Upper lobe of left lung (tissue), 6 donors: ENCODE measurements around the gene TCF7. TPM values are rescaled to one million over a fixed set of nuclear protein-coding genes. Genes with fewer than 3 reads are reported as not detected.

Experiments
- ATAC-seq, 2 donors: fragments of 200-7000 bp; cut with Tn5 transposase; one replicate each; pipeline ENCODE4 v1.9.1; 2022; ENCODE audit warnings: mild to moderate bottlenecking in 2 of 2, moderate library complexity in 2 of 2; ENCODE audit not compliant: low FRiP score in 2 of 2
- DNase-seq, 2 donors: peaks; one replicate each; pipeline ENCODE4 v3.0.0-alpha.2; 2019 to 2020
- H3K27ac ChIP-seq, 4 donors: fragments of 200-600 bp; sonication (generic); one replicate each; pipeline ENCODE4 v1.5.1; 2016 to 2019
- H3K27me3 ChIP-seq, 4 donors: fragments of 200-600 bp; sonication (generic); one replicate each; pipeline ENCODE4 v1.5.1; 2017 to 2019
- H3K36me3 ChIP-seq, 4 donors: fragments of 200-600 bp; sonication (generic); one replicate each; pipeline ENCODE4 v1.5.1; 2016 to 2019
- H3K4me1 ChIP-seq, 4 donors: fragments of 200-600 bp; sonication (generic); one replicate each; pipeline ENCODE4 v1.5.1; 2018 to 2019
- H3K4me3 ChIP-seq, 4 donors: fragments of 200-600 bp; sonication (generic); one replicate each; pipeline ENCODE4 v1.5.1; 2017 to 2019; ENCODE audit warnings: mild to moderate bottlenecking in 2 of 4, moderate library complexity in 1 of 4
- H3K9me3 ChIP-seq, 4 donors: fragments of 200-600 bp; sonication (generic); one replicate each; pipeline ENCODE4 v1.5.1; 2018 to 2019
- EP300 ChIP-seq, 4 donors: sonication (generic); formaldehyde crosslinking; IDR thresholded peaks; one replicate each; pipeline ENCODE4 v1.5.1; 2017; ENCODE audit warnings: antibody characterized with exemption in 4 of 4, control low read depth in 2 of 4
- POLR2A ChIP-seq, 4 donors: fragments of 450-650 bp; IDR thresholded peaks; one replicate each; pipeline ENCODE4 v1.5.1; 2016 to 2017; ENCODE audit warnings: antibody characterized with exemption in 4 of 4, mild to moderate bottlenecking in 2 of 4
- POLR2AphosphoS5 ChIP-seq, 2 donors: sonication (generic); formaldehyde crosslinking; IDR thresholded peaks; one replicate each; pipeline ENCODE4 v1.5.1; 2017; ENCODE audit warnings: antibody characterized with exemption in 2 of 2
- WGBS, 2 donors: methylation state at CpG; one replicate each; pipeline ENCODE4 v1.1.5; 2017 to 2018; 5-methylcytosine and 5-hydroxymethylcytosine counted together
- total RNA-seq, 6 donors: library from RNA; depleted of rRNA in 4 of 6; stranded (reverse); fragments of >200 nt in 4 of 6; gene quantifications; one replicate each; pipeline versions ENCODE4 v1.1.0 to v1.2.1, GENCODE V29; 2016 to 2021
- TF ChIP-seq, protein P1 (sequence below), 6 experiments: fragments of 450-650 bp in 4 of 6; fragments of 200-600 bp in 2 of 6; sonication (generic) in 2 of 6; IDR thresholded peaks; one replicate each; pipeline ENCODE4 v1.5.1; 2016 to 2019; ENCODE audit warnings: antibody characterized with exemption in 6 of 6
- donor health status: DM: no; HTN: no; CAD: no; lungs with moderate emphysema.
- donor health status: DM: no; HTN: yes; CAD: no; lungs with severe emphysema.

The TCF7 gene
- total RNA-seq, 6 donors from 2014 or later: 3.5 to 7.4 (median 5.8) TPM

DNA sequence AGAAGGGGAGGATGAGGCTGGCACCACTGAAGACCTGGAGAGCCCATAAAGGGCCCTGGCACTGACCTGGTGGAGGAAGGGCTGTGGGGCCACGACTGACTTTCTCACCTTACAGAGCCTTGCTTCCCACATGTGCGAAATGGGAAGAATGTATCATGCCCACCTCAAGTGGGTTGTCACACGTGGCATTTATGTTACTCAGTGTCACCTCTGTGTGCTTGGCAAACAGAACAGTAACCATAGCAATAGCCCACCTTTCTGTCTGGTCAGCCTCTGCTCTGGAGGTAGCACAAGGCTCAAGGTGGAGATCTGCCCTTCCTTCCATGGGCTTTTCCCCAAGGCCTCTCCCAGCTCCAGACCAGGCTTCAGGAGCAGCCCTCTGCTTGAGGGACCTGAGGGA, 16.7 kb downstream of the TCF7 start:
- DNase-seq: no peak

DNA sequence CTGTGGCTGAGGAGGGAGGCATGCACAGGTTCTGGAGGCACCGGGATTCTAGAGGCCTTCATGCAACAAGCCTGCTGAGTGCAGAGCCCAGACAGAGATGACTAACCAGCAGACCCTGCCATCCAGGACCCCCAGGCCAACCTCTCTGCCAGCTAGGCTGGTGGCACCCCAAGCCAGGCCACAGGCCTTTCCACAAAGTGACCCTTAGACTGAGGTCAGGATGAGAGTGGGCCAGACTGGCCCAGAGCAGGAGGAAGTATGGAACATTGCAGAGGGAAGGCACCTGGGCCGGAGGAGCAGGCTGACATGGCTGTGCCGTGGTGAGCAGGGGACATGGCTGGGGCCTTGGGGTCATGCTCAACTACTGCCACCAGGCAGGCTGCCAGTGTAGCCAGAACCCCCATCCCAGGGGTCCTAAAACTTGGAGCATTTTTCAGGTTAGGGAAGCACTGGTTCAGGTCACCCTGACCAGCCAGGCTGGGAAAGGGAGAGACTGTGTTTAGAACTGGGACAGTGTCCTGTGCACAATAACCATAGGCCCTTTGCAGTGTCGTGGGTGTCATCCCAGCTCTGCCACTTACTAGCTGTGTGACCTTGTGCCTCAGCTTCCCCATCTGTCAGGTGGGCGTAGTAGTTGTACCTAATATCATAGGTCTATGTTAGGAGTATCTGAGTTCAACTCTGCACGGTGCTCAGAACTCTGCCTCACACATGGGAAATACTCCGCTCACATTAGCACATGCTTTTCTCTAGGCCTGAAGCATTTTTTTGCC, 17.3 kb downstream of the TCF7 start:
- no peak for DNase-seq

More for the DNA sequence above, 16.7 kb downstream of the TCF7 start:
- H3K36me3 ChIP-seq: peaks cover 0 to 34% (median 14%) of the 10 kb centered on the region in 4 donors
- peak overlapping the region in 3 of 4 donors; percentile 23 to 74 (median 74) for H3K27ac ChIP-seq
- H3K4me3 ChIP-seq: no peak overlapping the region
- no peak for ATAC-seq
- H3K9me3 ChIP-seq: no peaks in the 10 kb centered on the region
- peaks cover 30 to 66% (median 48%) of the 10 kb centered on the region in 4 donors for H3K4me1 ChIP-seq
- TF ChIP-seq EP300 (IDR thresholded peaks at IDR 0.05) (no peak), POLR2A (IDR thresholded peaks at IDR 0.05) (no peak), POLR2AphosphoS5 (IDR thresholded peaks at IDR 0.05) (no peak)
- TF ChIP-seq, protein P1, sequence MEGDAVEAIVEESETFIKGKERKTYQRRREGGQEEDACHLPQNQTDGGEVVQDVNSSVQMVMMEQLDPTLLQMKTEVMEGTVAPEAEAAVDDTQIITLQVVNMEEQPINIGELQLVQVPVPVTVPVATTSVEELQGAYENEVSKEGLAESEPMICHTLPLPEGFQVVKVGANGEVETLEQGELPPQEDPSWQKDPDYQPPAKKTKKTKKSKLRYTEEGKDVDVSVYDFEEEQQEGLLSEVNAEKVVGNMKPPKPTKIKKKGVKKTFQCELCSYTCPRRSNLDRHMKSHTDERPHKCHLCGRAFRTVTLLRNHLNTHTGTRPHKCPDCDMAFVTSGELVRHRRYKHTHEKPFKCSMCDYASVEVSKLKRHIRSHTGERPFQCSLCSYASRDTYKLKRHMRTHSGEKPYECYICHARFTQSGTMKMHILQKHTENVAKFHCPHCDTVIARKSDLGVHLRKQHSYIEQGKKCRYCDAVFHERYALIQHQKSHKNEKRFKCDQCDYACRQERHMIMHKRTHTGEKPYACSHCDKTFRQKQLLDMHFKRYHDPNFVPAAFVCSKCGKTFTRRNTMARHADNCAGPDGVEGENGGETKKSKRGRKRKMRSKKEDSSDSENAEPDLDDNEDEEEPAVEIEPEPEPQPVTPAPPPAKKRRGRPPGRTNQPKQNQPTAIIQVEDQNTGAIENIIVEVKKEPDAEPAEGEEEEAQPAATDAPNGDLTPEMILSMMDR (IDR thresholded peaks at IDR 0.05): no peak
- WGBS, 2 donors: 68 to 87% methylated on average over 3 of the region's 3 CpGs
- no peaks in the 10 kb centered on the region for H3K27me3 ChIP-seq

DNA sequence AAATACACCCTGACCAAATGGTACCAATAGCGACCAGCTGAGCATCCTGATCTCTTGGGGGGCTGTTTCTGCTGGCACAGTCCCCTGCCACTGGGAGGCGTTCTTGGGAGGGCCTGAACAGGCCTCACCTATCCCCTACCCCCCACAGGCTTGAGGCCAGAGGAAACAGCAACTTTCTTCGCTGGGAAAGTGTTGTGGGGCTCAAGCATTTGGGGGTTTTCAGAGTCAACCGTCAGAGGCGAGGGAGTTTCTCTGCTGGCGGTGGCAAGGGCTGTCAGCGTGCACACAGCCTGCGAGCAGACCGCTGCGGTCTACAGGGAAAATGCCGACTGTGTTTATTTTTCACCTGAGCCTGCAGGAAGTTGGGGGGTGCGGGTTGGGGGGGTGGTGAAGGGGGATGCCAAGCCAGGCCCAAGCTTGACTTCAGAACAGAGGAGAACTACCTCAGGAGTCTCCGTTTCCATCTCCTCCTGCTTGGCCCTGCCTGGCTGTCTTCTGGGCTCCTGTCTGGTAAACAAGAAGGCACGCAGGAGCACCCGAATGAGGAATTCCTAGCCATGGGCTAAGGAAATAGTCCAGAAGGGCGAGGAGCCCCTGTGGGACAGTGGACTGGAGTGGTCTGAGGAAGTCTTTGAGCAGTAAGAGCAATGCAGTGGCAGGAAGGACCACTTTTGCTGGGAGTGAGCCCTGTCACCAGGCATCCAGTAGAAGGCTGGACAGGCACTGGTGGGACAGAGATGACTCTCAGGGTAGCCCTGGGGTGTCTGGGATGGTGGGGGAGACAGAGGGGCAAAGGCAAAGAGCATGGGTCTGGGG, 18.1 kb downstream of the TCF7 start:
- TF ChIP-seq POLR2AphosphoS5 (IDR thresholded peaks at IDR 0.05) (no peak), EP300 (IDR thresholded peaks at IDR 0.05) (no peak), POLR2A (IDR thresholded peaks at IDR 0.05) (no peak)
- TF ChIP-seq, protein P1 (IDR thresholded peaks at IDR 0.05): no peak
- Histone ChIP-seq H3K9me3 (no peaks in the 10 kb centered on the region), H3K4me3 (no peak overlapping the region), H3K27me3 (no peaks in the 10 kb centered on the region), H3K27ac (peak overlapping the region in 3 of 4 donors; percentile 8 to 74 (median 74)), H3K36me3 (peaks cover 0 to 43% (median 20%) of the 10 kb centered on the region in 4 donors), H3K4me1 (peaks cover 21 to 60% (median 44%) of the 10 kb centered on the region in 4 donors)
- ATAC-seq: no peak
- DNase-seq: no peak
- 56 to 57% methylated on average over 8 to 15 of the region's 16 CpGs for WGBS, 2 donors

More for the DNA sequence above, 17.3 kb downstream of the TCF7 start:
- H3K9me3 ChIP-seq: no peaks in the 10 kb centered on the region
- no peaks in the 10 kb centered on the region for H3K27me3 ChIP-seq
- peaks cover 0 to 40% (median 20%) of the 10 kb centered on the region in 4 donors for H3K36me3 ChIP-seq
- no peak overlapping the region for H3K4me3 ChIP-seq
- peaks cover 27 to 63% (median 44%) of the 10 kb centered on the region in 4 donors for H3K4me1 ChIP-seq
- H3K27ac ChIP-seq: peak overlapping the region in 3 of 4 donors; percentile 23 to 74 (median 74)
- WGBS, 2 donors: 91 to 94% methylated on average over 4 to 6 of the region's 7 CpGs
- TF ChIP-seq EP300 (IDR thresholded peaks at IDR 0.05): no peak
- TF ChIP-seq, protein P1 (IDR thresholded peaks at IDR 0.05): no peak
- TF ChIP-seq POLR2AphosphoS5 (IDR thresholded peaks at IDR 0.05): no peak
- no peak for TF ChIP-seq POLR2A (IDR thresholded peaks at IDR 0.05)
- ATAC-seq: no peak

DNA sequence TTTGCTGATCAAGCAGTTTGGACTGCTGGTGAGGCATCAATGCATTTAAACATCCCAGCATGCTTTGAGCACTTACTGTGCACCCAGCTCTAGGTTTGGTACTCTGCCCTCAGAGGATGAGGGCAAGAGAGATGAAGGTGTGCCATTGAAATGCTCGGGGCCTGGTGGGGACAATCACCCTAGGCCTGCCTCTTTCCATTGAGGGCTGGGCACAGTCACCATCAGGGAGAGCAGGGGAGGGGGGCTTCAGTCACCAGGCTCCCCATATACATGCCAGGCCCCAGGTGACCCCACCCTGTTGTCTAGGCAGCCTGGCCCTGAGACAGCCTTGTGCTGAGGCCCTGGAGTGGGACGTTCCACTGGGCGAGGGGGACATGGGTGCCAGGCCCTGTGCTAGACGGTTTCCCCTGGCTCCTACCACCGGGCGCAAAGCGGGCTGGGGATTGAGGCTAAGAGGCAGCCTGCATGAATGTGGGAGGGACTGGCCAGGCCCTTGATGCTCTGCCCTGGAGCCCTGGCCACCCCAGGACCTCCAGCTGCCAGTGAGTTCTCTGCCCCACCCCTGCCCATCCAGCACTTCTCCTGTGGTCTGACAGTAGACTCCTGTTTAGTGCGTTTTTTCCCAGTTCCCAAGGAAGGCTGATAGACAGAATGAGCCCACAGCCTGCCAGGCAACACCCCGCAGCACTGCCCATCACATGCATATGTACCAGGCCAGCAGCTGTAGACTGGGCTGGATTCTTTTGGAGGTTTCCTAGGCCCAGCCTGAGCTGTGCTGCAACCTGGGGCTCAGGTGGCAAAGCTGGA, 18.9 kb downstream of the TCF7 start:
- WGBS, 2 donors: 88 to 96% methylated on average over 8 to 9 of the region's 9 CpGs
- H3K36me3 ChIP-seq: peaks cover 0 to 47% (median 20%) of the 10 kb centered on the region in 4 donors
- no peak for ATAC-seq
- no peaks in the 10 kb centered on the region for H3K9me3 ChIP-seq
- H3K4me3 ChIP-seq: no peak overlapping the region
- TF ChIP-seq, protein P1 (IDR thresholded peaks at IDR 0.05): no peak
- TF ChIP-seq POLR2A (IDR thresholded peaks at IDR 0.05): no peak
- TF ChIP-seq POLR2AphosphoS5 (IDR thresholded peaks at IDR 0.05): no peak
- TF ChIP-seq EP300 (IDR thresholded peaks at IDR 0.05): no peak
- no peaks in the 10 kb centered on the region for H3K27me3 ChIP-seq
- DNase-seq: peak; percentile 15 to 52
- H3K27ac ChIP-seq: peak overlapping the region in 3 of 4 donors; percentile 8 to 74 (median 27)
- H3K4me1 ChIP-seq: peaks cover 12 to 52% (median 39%) of the 10 kb centered on the region in 4 donors
